IMR-90 (cell line): ENCODE measurements around the gene COX6B2. TPM values are rescaled to one million over a fixed set of nuclear protein-coding genes. Genes with fewer than 3 reads are reported as not detected.
A peak's percentile ranks its signal among the peaks of the same experiment; 100 is the strongest.

Source experiments
- ATAC-seq: fragments of 200-7000 bp; cut with Tn5 transposase; 2 replicates; pipeline ENCODE4 v1.9.1; 2020; ENCODE audit warnings: low read depth, mild to moderate bottlenecking, moderate library complexity
- BruUV-seq: library from RNA; stranded (reverse); fragments of 400-500 nt; replicated peaks from 2 replicates; lab custom pipeline; 2021; lab: Mats Ljungman, UMichigan
- CTCF ChIA-PET: fragments of 300-600 bp; formaldehyde crosslinking; extraction: SDS; loops from one replicate; lab custom pipeline; 2021; ENCODE audit warnings: antibody characterized with exemption; lab: Yijun Ruan, JAX
- POLR2A ChIA-PET: fragments of 300-600 bp; sonication (Branson Sonifier 250); formaldehyde crosslinking; loops from one replicate; lab custom pipeline; 2022; ENCODE audit warnings: antibody characterized with exemption; ENCODE audit not compliant: unreplicated experiment; lab: Charles Lee
- DNase-seq: peaks from one replicate; pipeline ENCODE4 v3.0.0; 2013
- H2AFZ ChIP-seq: replicated peaks from 2 replicates; pipeline ENCODE3; 2013; ENCODE audit warnings: low read length, mild to moderate bottlenecking; ENCODE audit not compliant: poor library complexity
- H2AK5ac ChIP-seq: 2 replicates; pipeline ENCODE4 v1.6.1; 2013; ENCODE audit warnings: low read depth, low read length, inconsistent platforms
- H2AK9ac ChIP-seq: replicated peaks from 2 replicates; pipeline ENCODE3; 2013; ENCODE audit warnings: mild to moderate bottlenecking, low read depth, low read length, moderate library complexity; ENCODE audit not compliant: poor library complexity
- H2BK120ac ChIP-seq: 2 replicates; pipeline ENCODE4 v1.6.1; 2013; ENCODE audit warnings: low read depth, low read length, inconsistent platforms
- H2BK15ac ChIP-seq: 3 replicates; pipeline ENCODE4 v1.6.1; 2013; ENCODE audit warnings: low read depth, low read length, inconsistent platforms
- H2BK20ac ChIP-seq: 2 replicates; pipeline ENCODE4 v1.6.1; 2013; ENCODE audit warnings: low read depth, mild to moderate bottlenecking, inconsistent platforms, low read length, moderate library complexity
- H2BK5ac ChIP-seq: 2 replicates; pipeline ENCODE4 v1.6.1; 2013; ENCODE audit warnings: mild to moderate bottlenecking, low read depth, low read length, inconsistent platforms; ENCODE audit not compliant: poor library complexity, severe bottlenecking
- H3K14ac ChIP-seq: replicated peaks from 2 replicates; pipeline ENCODE4 v1.6.1; 2013; ENCODE audit warnings: low read depth, low read length, inconsistent platforms
- H3K18ac ChIP-seq: 2 replicates; pipeline ENCODE4 v1.6.1; 2013; ENCODE audit warnings: low read depth, low read length, control low read depth
- H3K23ac ChIP-seq: 2 replicates; pipeline ENCODE4 v1.6.1; 2013; ENCODE audit warnings: low read depth, low read length, inconsistent platforms
- H3K27ac ChIP-seq: 2 replicates; pipeline ENCODE4 v1.5.1; 2013; ENCODE audit warnings: mild to moderate bottlenecking, control low read depth, low read length; ENCODE audit not compliant: insufficient read depth
- H3K27me3 ChIP-seq: 2 replicates; pipeline ENCODE4 v1.6.1; 2013; ENCODE audit warnings: low read length; ENCODE audit not compliant: control insufficient read depth, insufficient read depth
- H3K36me3 ChIP-seq: 2 replicates; pipeline ENCODE4 v1.6.1; 2013; ENCODE audit warnings: low read length, mixed read lengths; ENCODE audit not compliant: control insufficient read depth, insufficient read depth
- H3K4ac ChIP-seq: 2 replicates; pipeline ENCODE4 v1.6.1; 2013; ENCODE audit warnings: low read depth, low read length, inconsistent platforms
- H3K4me1 ChIP-seq: 2 replicates; pipeline ENCODE4 v1.6.1; 2013; ENCODE audit warnings: low read length, mixed read lengths; ENCODE audit not compliant: control insufficient read depth, insufficient read depth
- H3K4me2 ChIP-seq: 2 replicates; pipeline ENCODE4 v1.6.1; 2013; ENCODE audit warnings: low read depth, mild to moderate bottlenecking, control low read depth, low read length, moderate library complexity
- H3K4me3 ChIP-seq: 2 replicates; pipeline ENCODE4 v1.5.1; 2013; ENCODE audit warnings: low read depth, mild to moderate bottlenecking, control low read depth, low read length, moderate library complexity; ENCODE audit not compliant: insufficient read depth
- H3K56ac ChIP-seq: 2 replicates; pipeline ENCODE4 v1.6.1; 2013; ENCODE audit warnings: low read length, inconsistent platforms; ENCODE audit not compliant: insufficient read depth; ENCODE audit errors: extremely low read depth
- H3K79me1 ChIP-seq, 2 experiments: 2 replicates each; pipeline ENCODE4 v1.6.1; 2013; ENCODE audit warnings: low read length in 2 of 2, inconsistent platforms in 1 of 2, low read depth in 1 of 2
- H3K9ac ChIP-seq: 2 replicates; pipeline ENCODE4 v1.6.1; 2013; ENCODE audit warnings: low read depth, low read length, control low read depth
- H3K9me1 ChIP-seq: 2 replicates; pipeline ENCODE4 v1.6.1; 2013; ENCODE audit warnings: low read length, inconsistent platforms; ENCODE audit not compliant: insufficient read depth
- H3K9me3 ChIP-seq: 2 replicates; pipeline ENCODE4 v1.6.1; 2013; ENCODE audit warnings: low read length; ENCODE audit not compliant: control insufficient read depth, insufficient read depth
- H4K20me1 ChIP-seq: 2 replicates; pipeline ENCODE4 v1.6.1; 2013; ENCODE audit warnings: low read length, inconsistent platforms; ENCODE audit not compliant: insufficient read depth
- H4K5ac ChIP-seq: 2 replicates; pipeline ENCODE4 v1.6.1; 2013; ENCODE audit warnings: mild to moderate bottlenecking, low read depth, low read length, control low read depth
- H4K8ac ChIP-seq, 2 experiments: 2 replicates each; pipeline ENCODE4 v1.6.1; 2013; ENCODE audit warnings: low read depth in 2 of 2, low read length in 2 of 2, control low read depth in 1 of 2, inconsistent platforms in 1 of 2
- H4K91ac ChIP-seq: 2 replicates; pipeline ENCODE4 v1.6.1; 2013; ENCODE audit warnings: low read depth, low read length, inconsistent platforms; ENCODE audit not compliant: insufficient read depth
- MAFK ChIP-seq: IDR thresholded peaks from 2 replicates; pipeline ENCODE4 v1.6.1; 2012; ENCODE audit warnings: low read depth, low read length, improper control_type of control experiment
- MAZ ChIP-seq: IDR thresholded peaks from 2 replicates; pipeline ENCODE4 v1.6.1; 2012; ENCODE audit warnings: low read depth, mild to moderate bottlenecking, low read length, improper control_type of control experiment, moderate library complexity, borderline replicate concordance
- MXI1 ChIP-seq: IDR thresholded peaks from 2 replicates; pipeline ENCODE4 v1.6.1; 2012; ENCODE audit warnings: low read depth, mild to moderate bottlenecking, low read length, moderate library complexity, borderline replicate concordance
- WGBS, 2 experiments: methylation state at CpG; one replicate each; pipeline versions ENCODE4 v1.1.5 to v1.1.7; 2013; ENCODE audit warnings: missing lambda C conversion rate in 2 of 2; ENCODE audit not compliant: insufficient read length in 1 of 2; ENCODE audit errors: extremely low coverage in 2 of 2; 5-methylcytosine and 5-hydroxymethylcytosine counted together
- dilution Hi-C: fragments of 300-500 bp; cut with HindIII; formaldehyde crosslinking; loops from one replicate; pipeline ENCODE4 v1.14.3; 2018; ENCODE audit warnings: low sequenced_read_pairs; ENCODE audit not compliant: unreplicated experiment
- in situ Hi-C: fragments of 300-500 bp; cut with MboI; formaldehyde crosslinking; loops from 3 replicates; pipeline ENCODE4 v1.14.3; 2019; ENCODE audit warnings: low sequenced_read_pairs, inconsistent platforms, mixed read lengths
- intact Hi-C: fragments of 100-400 bp; cut with micrococcal nuclease; formaldehyde crosslinking; loops from 2 replicates; pipeline ENCODE4 v1.10.0; 2022
- polyA plus RNA-seq, 3 experiments: library from polyadenylated mRNA; depleted of rRNA; stranded (reverse); fragments of >200 nt; gene quantifications; 2 replicates each; pipeline ENCODE4 v1.2.3, GENCODE V29; 2012; ENCODE audit warnings: low replicate concordance in 1 of 3
- total RNA-seq: library from RNA; depleted of rRNA; stranded (reverse); fragments of >200 nt; gene quantifications from 2 replicates; pipeline ENCODE4 v1.2.3, GENCODE V29; 2012

Gene COX6B2
- total and polyA plus RNA-seq, 2 of the 4 experiments (the other 2 are of a cell fraction): 0.19 TPM; not detected in 1

- no peak for TF ChIP-seq MXI1
These were observed 30.6 kb upstream of the COX6B2 start (continued) for GRCh38 chr19:55384920-55385723.

DNA sequence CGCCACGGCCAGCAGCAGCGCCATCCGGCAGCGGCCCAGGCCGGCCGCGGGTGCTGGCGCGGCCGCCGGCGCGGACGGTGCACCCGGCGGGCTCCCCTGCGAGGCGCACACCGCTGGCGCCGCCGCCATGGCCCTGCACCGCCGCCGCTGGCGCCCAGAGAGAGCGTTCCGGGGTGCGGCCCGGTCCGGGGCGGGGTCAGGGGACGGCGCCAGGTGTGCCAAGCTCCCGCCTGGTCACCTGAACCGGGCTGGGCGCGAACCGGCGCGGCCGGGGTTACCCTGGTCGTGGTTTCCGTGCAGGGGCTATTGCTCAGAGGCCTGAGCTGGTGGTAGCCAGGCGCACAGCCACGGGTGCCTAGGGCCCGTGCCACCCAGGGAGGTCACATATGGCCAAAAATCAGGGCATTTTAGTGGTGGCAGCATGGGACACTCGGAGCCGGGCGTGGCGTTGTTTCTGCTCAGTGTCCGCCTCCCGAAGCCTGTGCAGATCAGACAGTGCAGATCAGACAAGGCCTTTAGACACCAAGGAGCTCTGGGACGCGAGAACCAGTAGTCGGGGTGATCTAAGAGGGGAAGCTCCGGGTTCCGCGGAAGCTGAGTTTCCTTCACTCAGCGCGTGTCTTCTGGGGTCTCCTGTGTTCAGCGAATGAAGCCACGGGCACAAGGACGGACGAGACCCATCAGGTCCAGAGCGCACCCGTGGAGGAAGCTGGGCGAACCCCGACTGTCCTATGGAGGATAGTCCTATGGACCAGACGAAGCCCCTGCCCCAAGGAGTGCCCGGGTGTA, 29.8 kb upstream of the COX6B2 start, which contains the start of gene TMEM238:
TMEM238 (minus strand) TSS at position 162 of the 789 bp plus-strand sequence; CDS start at position 129, 33 bp downstream.
- Histone ChIP-seq H4K5ac (peak within 1 kb of the TSS; percentile 81), H3K23ac (peak within 1 kb of the TSS; percentile 88; the same call in 1 of the 2 replicates), H3K18ac (peak within 1 kb of the TSS; percentile 54), H2AK9ac (peak within 1 kb of the TSS; percentile 86), H2BK20ac (no peak within 1 kb of the TSS), H3K9me3 (no peaks in the 10 kb centered on the region), H3K4me3 (peak within 1 kb of the TSS; percentile 54), H3K9me1 (peaks cover 15% of the 10 kb centered on the region), H3K56ac (peak within 1 kb of the TSS; percentile 59), H2BK120ac (peak within 1 kb of the TSS; percentile 42), H4K20me1 (peaks cover 36% of the 10 kb centered on the region), H3K4me1 (peaks cover 34% of the 10 kb centered on the region), H2AFZ (peak within 1 kb of the TSS; percentile 90), H2BK15ac (peak within 1 kb of the TSS; percentile 33; the same call in 1 of the 3 replicates), H3K36me3 (peaks cover 29% of the 10 kb centered on the region), H2BK5ac (peak within 1 kb of the TSS; percentile 69), H4K91ac (peak within 1 kb of the TSS; percentile 67), H3K79me1 (peaks cover 14 to 39% of the 10 kb centered on the region in 2 experiments; a peak in 3 of 4 replicates), H3K4me2 (peak within 1 kb of the TSS; percentile 93), H2AK5ac (peak within 1 kb of the TSS; percentile 98), H3K4ac (peak within 1 kb of the TSS; percentile 92), H3K27me3 (no peaks in the 10 kb centered on the region), H3K9ac (peak within 1 kb of the TSS; percentile 86), H4K8ac (peak within 1 kb of the TSS; percentile 79 to 90), H3K14ac (peak within 1 kb of the TSS; percentile 80), H3K27ac (peak within 1 kb of the TSS; percentile 84)
- TF ChIP-seq MXI1 (no peak), MAFK (no peak), MAZ (no peak)
- no TSS peak for BruUV-seq
- in situ Hi-C loops (loop anchor here (10.0 kb wide), 1 partner anchor 90 kb away; no protein-coding TSS in a partner anchor), dilution Hi-C loops (no loop called here), intact Hi-C loops (no loop called here)
- ATAC-seq: peak; percentile 2; the same call in 1 of the 2 replicates
- no peak for DNase-seq
- CTCF ChIA-PET: interaction anchor here (0.6 to 1.2 kb wide), 5 partner anchors 34 to 224 kb away, joined by 3 to 7 read pairs (median 4); partner anchors contain the start of gene KMT5C
- WGBS, 2 experiments: 23% methylated on average over 56 of the region's 72 CpGs; no CpG with 5 or more reads in 1 of the 2 experiments
- POLR2A ChIA-PET: interaction anchor here (0.5 to 0.9 kb wide), 2 partner anchors 15 to 1305 kb away, joined by 3 to 4 read pairs; no protein-coding TSS in a partner anchor
